ENCODE measurements around the gene PRH2. TPM values are rescaled to one million over a fixed set of nuclear protein-coding genes. Genes with fewer than 3 reads are reported as not detected.

The PRH2 gene
- total RNA-seq, 1 experiment from 2014 or later, result not detected

DNA sequence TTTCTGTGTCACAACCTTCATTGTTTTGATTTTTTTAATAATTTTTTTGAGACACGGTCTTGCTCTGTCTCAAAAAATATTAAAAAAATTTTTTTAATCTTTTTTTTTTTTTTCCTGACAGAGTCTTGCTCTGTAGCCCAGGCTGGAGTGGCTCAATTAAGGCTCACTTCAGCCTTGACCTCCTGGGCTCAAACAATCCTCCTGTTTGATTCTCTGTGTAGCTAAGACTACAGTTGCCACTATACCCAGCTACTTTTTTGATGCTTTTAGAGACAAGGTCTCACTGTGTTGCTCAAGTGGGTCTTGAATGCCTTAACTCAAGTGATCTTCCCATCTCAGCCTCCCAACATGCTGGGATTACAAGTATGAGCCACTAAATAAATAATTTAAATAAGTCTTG is 9.2 kb upstream of the PRH2 start:
- Histone ChIP-seq H3K9me2 (ENCODE audit: insufficient read depth) (no peaks in the 10 kb centered on the region), H3K9me3 (ENCODE audit: control insufficient read depth in 1 of 2, insufficient read depth in 1 of 2, low read depth in 1 of 2, low read length in 2 of 2) (no peaks in the 10 kb centered on the region), H3K27me3 (ENCODE audit: insufficient read depth, low read length) (no peaks in the 10 kb centered on the region), H3K4me3 (replicated peaks in 1 of 2; ENCODE audit: low read depth in 1 of 2, low read length in 2 of 2) (no peak overlapping the region), H3K27ac (ENCODE audit: low read depth, low read length) (no peak overlapping the region), H3K9ac (ENCODE audit: low read length) (no peak overlapping the region), H3K36me3 (ENCODE audit: control insufficient read depth in 1 of 2, insufficient read depth in 2 of 2, low read length in 2 of 2) (no peaks in the 10 kb centered on the region), H3K4me1 (ENCODE audit: control insufficient read depth in 1 of 2, insufficient read depth in 2 of 2, low read length in 2 of 2) (no peaks in the 10 kb centered on the region), H3K4me2 (ENCODE audit: low read length) (no peak overlapping the region), H4K20me1 (ENCODE audit: insufficient read depth) (no peaks in the 10 kb centered on the region), H2AFZ (ENCODE audit: low read depth, low read length, poor library complexity, severe bottlenecking) (no peak overlapping the region), H3K79me2 (ENCODE audit: insufficient read depth, low read length) (no peaks in the 10 kb centered on the region)
- DNase-seq (ENCODE audit: low read depth, low spot score) (no peak), ATAC-seq (no peak)
- intact Hi-C loops (cut with micrococcal nuclease), result no loop called here
- TF ChIP-seq CEBPB (IDR thresholded peaks at IDR 0.05; ENCODE audit: low read depth) (no peak), ZFX (IDR thresholded peaks at IDR 0.05) (no peak), SIN3A (IDR thresholded peaks at IDR 0.05; ENCODE audit: low read depth) (no peak), FOSL1 (IDR thresholded peaks at IDR 0.05; ENCODE audit: low read depth) (no peak), ZBTB33 (IDR thresholded peaks at IDR 0.05; ENCODE audit: extremely low read depth, insufficient replicate concordance, low read length) (no peak), YY1 (IDR thresholded peaks at IDR 0.05; ENCODE audit: extremely low read depth, insufficient replicate concordance, low read depth, low read length) (no peak), SP1 (IDR thresholded peaks at IDR 0.05; ENCODE audit: low read depth) (no peak), EZH2 (IDR thresholded peaks at IDR 0.05) (no peak), POLR2A (IDR thresholded peaks at IDR 0.05; ENCODE audit: borderline replicate concordance, extremely low read depth, insufficient read depth, insufficient read length) (no peak), RAD21 (IDR thresholded peaks at IDR 0.05; ENCODE audit: low read depth) (no peak), EGR1 (IDR thresholded peaks at IDR 0.05; ENCODE audit: low read depth) (no peak)
- TF ChIP-seq, protein P1, sequence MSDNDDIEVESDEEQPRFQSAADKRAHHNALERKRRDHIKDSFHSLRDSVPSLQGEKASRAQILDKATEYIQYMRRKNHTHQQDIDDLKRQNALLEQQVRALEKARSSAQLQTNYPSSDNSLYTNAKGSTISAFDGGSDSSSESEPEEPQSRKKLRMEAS (IDR thresholded peaks at IDR 0.05), result no peak
- TF ChIP-seq, protein P2, sequence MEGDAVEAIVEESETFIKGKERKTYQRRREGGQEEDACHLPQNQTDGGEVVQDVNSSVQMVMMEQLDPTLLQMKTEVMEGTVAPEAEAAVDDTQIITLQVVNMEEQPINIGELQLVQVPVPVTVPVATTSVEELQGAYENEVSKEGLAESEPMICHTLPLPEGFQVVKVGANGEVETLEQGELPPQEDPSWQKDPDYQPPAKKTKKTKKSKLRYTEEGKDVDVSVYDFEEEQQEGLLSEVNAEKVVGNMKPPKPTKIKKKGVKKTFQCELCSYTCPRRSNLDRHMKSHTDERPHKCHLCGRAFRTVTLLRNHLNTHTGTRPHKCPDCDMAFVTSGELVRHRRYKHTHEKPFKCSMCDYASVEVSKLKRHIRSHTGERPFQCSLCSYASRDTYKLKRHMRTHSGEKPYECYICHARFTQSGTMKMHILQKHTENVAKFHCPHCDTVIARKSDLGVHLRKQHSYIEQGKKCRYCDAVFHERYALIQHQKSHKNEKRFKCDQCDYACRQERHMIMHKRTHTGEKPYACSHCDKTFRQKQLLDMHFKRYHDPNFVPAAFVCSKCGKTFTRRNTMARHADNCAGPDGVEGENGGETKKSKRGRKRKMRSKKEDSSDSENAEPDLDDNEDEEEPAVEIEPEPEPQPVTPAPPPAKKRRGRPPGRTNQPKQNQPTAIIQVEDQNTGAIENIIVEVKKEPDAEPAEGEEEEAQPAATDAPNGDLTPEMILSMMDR (IDR thresholded peaks at IDR 0.05 in 2 of 3, conservative IDR thresholded peaks at IDR 0.05 in 1 of 3; ENCODE audit: borderline replicate concordance in 1 of 3, insufficient read depth in 1 of 3, low read depth in 2 of 3, low read length in 2 of 3), result no peak
- ChIA-PET CTCF (no interaction called here), POLR2A (no interaction called here), RAD21 (ENCODE audit: low non-redundant PET in 1 of 2, low total read pairs in 2 of 2, uncharacterized antibody in 2 of 2, unreplicated experiment in 2 of 2) (no interaction called here)
- BruUV-seq (replicated peaks), result no TSS peak
